Uterus (tissue), 4 donors: ENCODE results near the gene BMP6. TPM values are rescaled to one million over a fixed set of nuclear protein-coding genes. Genes with fewer than 3 reads are reported as not detected.

Experiments
- DNase-seq, 2 donors: peaks; one replicate each; pipeline ENCODE4 v3.0.0-alpha.2; 2019 to 2020
- H3K27ac ChIP-seq, 2 donors: fragments of 200-600 bp; sonication (generic); 1 replicate in 1 of 2; 2 replicates in 1 of 2; pipeline ENCODE4 v1.5.1; 2016 to 2018
- H3K27me3 ChIP-seq, 2 donors: fragments of 200-600 bp; sonication (generic); one replicate each; pipeline ENCODE4 v1.5.1; 2018 to 2019; ENCODE audit warnings: control low read depth in 1 of 2
- H3K36me3 ChIP-seq, 2 donors: fragments of 200-600 bp; sonication (generic); one replicate each; pipeline ENCODE4 v1.5.1; 2019; ENCODE audit warnings: control low read depth in 1 of 2
- H3K4me1 ChIP-seq, 2 donors: fragments of 200-600 bp; sonication (generic); one replicate each; pipeline ENCODE4 v1.5.1; 2018 to 2019; ENCODE audit warnings: control low read depth in 1 of 2
- H3K4me3 ChIP-seq, 2 donors: fragments of 200-600 bp; sonication (generic); 1 replicate in 1 of 2; 2 replicates in 1 of 2; pipeline ENCODE4 v1.5.1; 2018 to 2019; ENCODE audit warnings: mild to moderate bottlenecking in 1 of 2
- H3K9me3 ChIP-seq, 2 donors: fragments of 200-600 bp; sonication (generic); one replicate each; pipeline ENCODE4 v1.5.1; 2019; ENCODE audit warnings: control low read depth in 1 of 2
- CTCF ChIP-seq, 4 experiments: fragments of 200-600 bp in 2 of 4; fragments of 450-650 bp in 2 of 4; sonication (generic) in 2 of 4; IDR thresholded peaks; one replicate each; pipeline ENCODE4 v1.5.1; 2016 to 2019; ENCODE audit warnings: antibody characterized with exemption in 4 of 4, mild to moderate bottlenecking in 2 of 4, moderate library complexity in 1 of 4
- POLR2A ChIP-seq, 2 donors: fragments of 450-650 bp; IDR thresholded peaks; one replicate each; pipeline ENCODE4 v1.6.1; 2016; ENCODE audit warnings: antibody characterized with exemption in 2 of 2, mild to moderate bottlenecking in 1 of 2, moderate library complexity in 1 of 2
- intact Hi-C: fragments of 100-400 bp; cut with DNase I; formaldehyde crosslinking; loops from one replicate; pipeline ENCODE4 v1.15.1; 2023; ENCODE audit warnings: low total_unique reads
- total RNA-seq, 4 donors: library from RNA; depleted of rRNA in 3 of 4; stranded (reverse); fragments of >200 nt in 3 of 4; gene quantifications; one replicate each; pipeline versions ENCODE4 v1.1.0 to v1.2.4, GENCODE V29; 2014 to 2023
- donor health status: DM: yes; HTN: yes; CAD: no.

The BMP6 gene
- total RNA-seq, 4 donors from 2014 or later = 2.2 to 8.5 (median 4.4) TPM

- intact Hi-C loops = loop anchor here (5.0 kb wide), 1 partner anchor 182 kb away; the partner anchor contains the start of gene BMP6
- H3K4me3 ChIP-seq = peak overlapping the region; percentile 56 to 92
- no peaks in the 10 kb centered on the region for H3K36me3 ChIP-seq
- TF ChIP-seq CTCF (IDR thresholded peaks at IDR 0.05) (no peak), POLR2A (IDR thresholded peaks at IDR 0.05) (peak in 1 of 2 donors; percentile 24)
- peaks cover 0 to 8% of the 10 kb centered on the region in 2 donors for H3K4me1 ChIP-seq
- no peaks in the 10 kb centered on the region for H3K9me3 ChIP-seq
- peak in 1 of 2 donors; percentile 42 for DNase-seq
- H3K27ac ChIP-seq = peak overlapping the region; percentile 56 to 84
- H3K27me3 ChIP-seq = no peaks in the 10 kb centered on the region
Observed at GRCh38 chr6:7909323-7910276, 183.7 kb downstream of the BMP6 start.

- H3K27ac ChIP-seq = peak overlapping the region; percentile 56 to 84
- H3K36me3 ChIP-seq = no peaks in the 10 kb centered on the region
- H3K4me3 ChIP-seq = peak overlapping the region; percentile 56 to 92
- no peak for DNase-seq
- H3K9me3 ChIP-seq = no peaks in the 10 kb centered on the region
- intact Hi-C loops = no loop called here
- peaks cover 0 to 8% of the 10 kb centered on the region in 2 donors for H3K4me1 ChIP-seq
- TF ChIP-seq CTCF (IDR thresholded peaks at IDR 0.05) (no peak), POLR2A (IDR thresholded peaks at IDR 0.05) (no peak)
- H3K27me3 ChIP-seq = no peaks in the 10 kb centered on the region
Observed at GRCh38 chr6:7910298-7910653, 184.4 kb downstream of the BMP6 start.

GRCh38 chr6:7910654-7911344, 184.9 kb downstream of the BMP6 start, which contains the start of gene TXNDC5:
Gene TXNDC5, minus strand, starts transcription at chr6:7910788. Its CDS starts 12 bp downstream, at chr6:7910776.
- Histone ChIP-seq H3K9me3 (no peaks in the 10 kb centered on the region), H3K4me1 (peaks cover 0 to 8% of the 10 kb centered on the region in 2 donors), H3K36me3 (no peaks in the 10 kb centered on the region), H3K27me3 (no peaks in the 10 kb centered on the region), H3K4me3 (peak within 1 kb of the TSS; percentile 65 to 92), H3K27ac (peak within 1 kb of the TSS; percentile 76 to 84)
- DNase-seq = peak; percentile 64 to 82
- no peak for TF ChIP-seq CTCF (IDR thresholded peaks at IDR 0.05)
- no peak for TF ChIP-seq POLR2A (IDR thresholded peaks at IDR 0.05)
- intact Hi-C loops = no loop called here

- no peak for DNase-seq
- no peaks in the 10 kb centered on the region for H3K36me3 ChIP-seq
- no peaks in the 10 kb centered on the region for H3K9me3 ChIP-seq
- peaks cover 0 to 8% of the 10 kb centered on the region in 2 donors for H3K4me1 ChIP-seq
- intact Hi-C loops = no loop called here
- peak overlapping the region in 1 of 2 donors; percentile 54 for H3K4me3 ChIP-seq
- TF ChIP-seq POLR2A (IDR thresholded peaks at IDR 0.05) = no peak
- no peak for TF ChIP-seq CTCF (IDR thresholded peaks at IDR 0.05)
- no peaks in the 10 kb centered on the region for H3K27me3 ChIP-seq
- H3K27ac ChIP-seq = peak overlapping the region in 1 of 2 donors; percentile 76
Observed at GRCh38 chr6:7911345-7911725, 185.4 kb downstream of the BMP6 start.
